CD4-positive, alpha-beta T cell treated with Interleukin-4 for 4 hours (primary cell): ENCODE results near the gene SCN10A.

Experiments
- DNase-seq: peaks from one replicate; pipeline ENCODE4 v3.0.0-alpha.2; 2020

Gene SCN10A

DNA sequence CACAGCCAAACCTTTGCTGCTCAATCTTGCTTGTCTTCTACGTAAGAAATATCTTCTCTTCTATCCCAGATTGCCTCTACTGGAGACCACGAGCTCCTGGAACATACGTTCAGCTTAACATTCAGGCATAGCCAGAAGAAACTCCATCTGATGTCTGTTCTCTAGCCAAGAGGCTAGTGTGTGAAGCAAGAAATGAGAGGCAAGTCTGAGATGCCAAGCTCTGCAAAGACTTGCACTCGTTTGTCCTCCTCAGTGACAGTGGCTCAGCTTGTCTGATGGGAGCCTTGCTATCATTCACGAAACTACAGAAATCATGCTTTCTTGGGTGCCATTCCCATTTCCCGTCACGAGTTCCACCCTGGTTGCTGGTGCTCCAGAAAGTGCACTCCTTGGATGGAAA lies at the start of gene SCN10A:
SCN10A (minus strand) TSS at position 192 of the 400 bp plus-strand sequence. CDS start 22,207 bp downstream, outside the sequence.
- DNase-seq, result no peak

GRCh38 chr3:38853011-38853410 lies 37.0 kb upstream of the SCN10A start:
- no peak for DNase-seq

- DNase-seq, result no peak
Observed at GRCh38 chr3:38843898-38844297, 27.9 kb upstream of the SCN10A start.

DNA sequence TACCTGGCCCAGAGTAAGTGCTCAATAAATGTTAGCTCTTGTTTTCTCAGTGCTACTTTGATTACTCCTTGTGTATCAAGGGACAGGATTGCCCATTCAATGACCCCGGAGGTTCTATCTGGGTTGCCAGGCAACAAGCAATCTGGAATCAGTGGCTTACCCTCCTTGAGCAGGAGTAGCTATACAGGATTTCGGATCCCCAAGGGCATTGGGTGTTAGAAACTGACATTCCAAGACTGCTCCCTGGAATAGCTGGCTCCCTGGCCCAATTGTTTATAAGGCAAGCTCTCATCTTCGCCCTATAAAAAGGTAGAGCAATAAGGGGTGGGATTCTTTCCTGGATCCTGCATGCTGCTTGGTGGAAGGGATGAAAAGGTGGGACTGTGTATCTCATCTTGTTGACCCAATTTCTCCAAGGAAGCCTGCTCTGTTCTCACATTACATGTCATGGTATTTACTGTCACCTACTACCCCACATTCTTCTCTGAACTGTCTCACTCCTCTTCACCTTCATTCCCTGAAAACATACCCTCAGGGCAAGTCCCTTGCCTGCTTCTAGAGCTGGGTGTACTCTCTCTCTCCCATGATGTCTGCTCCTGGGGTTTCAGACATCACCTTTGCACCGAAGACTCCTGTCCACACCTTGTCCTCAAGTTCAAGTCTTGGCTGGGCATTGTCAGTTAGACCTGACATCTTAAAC lies 26.4 kb upstream of the SCN10A start:
- DNase-seq, result no peak

- DNase-seq, result no peak
Observed at GRCh38 chr3:38840987-38841386, 25.0 kb upstream of the SCN10A start.

GRCh38 chr3:38837358-38837757 lies 21.3 kb upstream of the SCN10A start:
- DNase-seq, result no peak

- DNase-seq, result no peak
Observed at GRCh38 chr3:38836561-38836960, 20.5 kb upstream of the SCN10A start.

GRCh38 chr3:38835939-38836338 lies 19.9 kb upstream of the SCN10A start:
- DNase-seq, result no peak

- no peak for DNase-seq
Observed at GRCh38 chr3:38834717-38835116, 18.7 kb upstream of the SCN10A start.

DNA sequence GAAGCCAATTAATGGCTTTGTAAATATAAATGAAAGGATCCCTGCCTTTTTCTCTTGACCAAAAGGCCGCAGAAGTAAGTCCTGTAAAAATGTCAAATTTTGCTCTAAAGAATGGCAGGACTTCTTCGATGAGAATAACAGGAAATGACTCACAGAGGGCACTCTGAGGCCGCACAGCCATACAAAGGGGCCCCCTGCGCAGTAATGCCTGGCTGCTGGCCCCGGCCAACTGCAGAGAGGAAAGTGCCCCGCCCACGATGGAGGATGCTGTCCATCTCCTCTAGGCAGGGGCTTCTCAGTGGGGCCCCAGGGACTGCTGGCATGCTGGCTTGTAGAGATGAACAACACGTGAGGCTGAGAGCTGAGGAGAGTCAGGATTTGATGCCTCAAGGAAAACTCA lies 18.1 kb upstream of the SCN10A start:
- peak; percentile 8 for DNase-seq

DNA sequence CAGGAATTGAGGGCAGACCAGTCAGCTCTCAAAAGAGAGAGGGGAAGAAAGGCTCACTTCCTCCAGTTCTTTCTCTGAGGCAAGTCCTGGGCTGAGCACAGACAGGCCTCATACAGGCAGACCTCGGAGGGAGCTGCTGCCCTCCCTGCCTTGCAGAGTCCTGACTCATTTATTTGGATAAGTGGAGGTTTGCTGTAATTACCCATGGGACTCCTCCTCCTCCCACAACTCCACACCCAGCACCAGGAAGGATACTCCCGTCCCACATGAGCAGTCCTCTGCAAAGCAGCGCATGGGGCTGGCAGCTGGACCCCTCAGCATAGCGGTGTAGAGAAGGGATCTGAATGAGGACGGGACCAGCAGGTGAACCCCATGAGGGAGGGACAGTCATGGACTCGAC lies 13.4 kb upstream of the SCN10A start:
- DNase-seq, result no peak

DNA sequence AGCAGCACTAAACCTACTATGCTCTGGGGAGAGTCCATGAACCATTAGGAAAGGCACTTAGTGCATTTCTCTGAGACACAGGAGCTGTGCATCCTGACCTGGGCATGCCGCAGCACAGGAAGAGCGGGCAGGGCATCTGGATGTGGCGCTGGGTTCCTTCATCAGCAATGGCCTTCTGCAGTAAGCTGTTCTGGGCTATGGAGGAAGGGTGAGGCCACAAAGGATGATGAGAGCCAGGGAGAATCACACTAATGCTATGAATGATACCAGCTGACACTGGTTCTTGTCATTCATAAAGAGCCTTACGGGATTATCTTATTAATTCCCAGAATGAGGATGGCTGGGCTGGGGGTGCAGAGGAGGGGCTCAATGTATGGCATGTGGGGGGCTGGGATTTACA lies 12.7 kb upstream of the SCN10A start:
- no peak for DNase-seq

DNA sequence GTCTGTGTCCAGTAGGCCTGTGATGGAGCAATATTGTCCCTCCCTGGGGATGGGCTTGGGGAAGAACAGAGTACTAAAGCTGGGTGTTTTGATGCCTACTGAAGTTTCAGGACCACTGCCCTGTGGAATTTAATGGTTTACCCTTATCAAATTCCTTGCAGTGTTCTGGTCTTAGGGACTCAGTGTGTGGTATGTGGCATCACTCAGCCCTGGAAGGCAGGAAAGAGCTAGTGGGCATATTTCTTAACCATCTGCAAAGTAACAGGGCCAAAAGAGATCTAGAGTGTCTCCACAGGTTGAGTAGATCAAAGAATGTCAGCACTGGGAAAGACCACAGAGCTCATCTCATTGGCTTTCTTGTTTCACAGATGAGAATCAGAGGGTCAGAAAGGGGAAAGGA lies 11.8 kb upstream of the SCN10A start:
- no peak for DNase-seq

- no peak for DNase-seq
Observed at GRCh38 chr3:38826001-38826400, 10.0 kb upstream of the SCN10A start.

GRCh38 chr3:38824349-38824748 lies 8.3 kb upstream of the SCN10A start:
- no peak for DNase-seq

DNA sequence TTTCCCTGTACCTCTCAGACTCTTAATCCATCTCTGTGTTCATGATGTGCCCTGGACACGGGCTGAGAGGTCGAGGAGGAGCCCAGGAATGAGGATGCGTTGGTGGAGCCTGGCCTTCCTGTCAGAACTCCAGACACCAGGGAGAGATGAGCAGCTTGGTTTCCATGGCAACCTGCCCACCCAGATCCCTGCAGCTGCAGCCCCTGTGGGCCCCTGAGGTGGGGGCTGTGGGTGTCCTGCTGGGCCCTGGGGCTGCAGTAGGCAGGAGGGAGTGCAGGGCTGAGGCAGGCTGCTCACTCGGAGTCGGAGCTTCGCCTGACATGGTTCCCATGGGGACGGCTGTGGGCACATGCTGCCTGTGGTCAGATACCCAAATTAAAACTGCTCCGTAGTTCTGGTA lies 7.7 kb upstream of the SCN10A start:
- no peak for DNase-seq

GRCh38 chr3:38823186-38823585 lies 7.2 kb upstream of the SCN10A start:
- DNase-seq, result no peak

DNA sequence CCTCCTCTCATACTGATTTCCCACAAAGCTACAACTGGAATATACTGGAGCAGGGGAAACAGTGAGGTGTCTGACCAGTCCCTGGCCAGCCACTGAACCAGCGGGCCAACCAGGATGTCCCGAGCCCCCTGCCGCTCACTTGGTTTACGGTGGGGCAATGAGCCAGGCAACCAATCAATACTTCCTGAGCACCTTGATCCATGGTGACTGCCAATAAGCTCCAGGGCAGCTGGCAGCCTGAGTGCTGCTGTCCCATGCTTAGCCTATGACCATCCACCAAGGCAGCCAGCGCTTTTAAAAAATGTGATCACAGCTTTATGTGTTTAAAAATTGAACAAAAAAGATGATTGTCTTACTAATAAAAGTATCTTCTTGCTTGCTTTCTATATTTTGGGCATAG lies 4.2 kb downstream of the SCN10A start:
- no peak for DNase-seq

- DNase-seq, result peak; percentile 6
Observed at GRCh38 chr3:38805765-38806386, 10.1 kb downstream of the SCN10A start.

GRCh38 chr3:38805004-38805403 lies 11.0 kb downstream of the SCN10A start:
- no peak for DNase-seq

- DNase-seq, result no peak
Observed at GRCh38 chr3:38800511-38800910, 15.5 kb downstream of the SCN10A start.

GRCh38 chr3:38793721-38794120 lies 22.3 kb downstream of the SCN10A start:
- DNase-seq, result no peak

- no peak for DNase-seq
Observed at GRCh38 chr3:38792983-38793382, 23.0 kb downstream of the SCN10A start.

GRCh38 chr3:38782148-38782547 lies 33.9 kb downstream of the SCN10A start:
- DNase-seq, result no peak

GRCh38 chr3:38773528-38773927 lies 42.5 kb downstream of the SCN10A start:
- no peak for DNase-seq
